Fibroblast of lung (primary cell): ENCODE results near the gene CCDC38. TPM values are rescaled to one million over a fixed set of nuclear protein-coding genes. Genes with fewer than 3 reads are reported as not detected.

Experiments used
- DNase-seq, 2 donors: peaks; one replicate each; pipeline versions ENCODE4 v3.0.0 to v3.0.0-alpha.2; 2010; ENCODE audit warnings: low read depth in 2 of 2
- H2AFZ ChIP-seq: 2 replicates; pipeline ENCODE4 v1.5.1; 2012; ENCODE audit warnings: low read length, control low read depth, inconsistent platforms
- H3K27ac ChIP-seq: 2 replicates; pipeline ENCODE4 v1.5.1; 2011; ENCODE audit warnings: low read length, control low read depth; ENCODE audit not compliant: insufficient read depth
- H3K27me3 ChIP-seq: 2 replicates; pipeline ENCODE4 v1.5.1; 2011; ENCODE audit warnings: mild to moderate bottlenecking, low read length; ENCODE audit not compliant: control insufficient read depth, insufficient read depth
- H3K36me3 ChIP-seq: 2 replicates; pipeline ENCODE4 v1.5.1; 2011; ENCODE audit warnings: low read length; ENCODE audit not compliant: control insufficient read depth, insufficient read depth
- H3K4me1 ChIP-seq: 2 replicates; pipeline ENCODE4 v1.5.1; 2011; ENCODE audit warnings: low read length; ENCODE audit not compliant: control insufficient read depth, insufficient read depth; ENCODE audit errors: extremely low read depth
- H3K4me2 ChIP-seq: 2 replicates; pipeline ENCODE4 v1.5.1; 2011; ENCODE audit warnings: low read length, control low read depth; ENCODE audit not compliant: insufficient read depth; ENCODE audit errors: extremely low read depth
- H3K4me3 ChIP-seq, 4 experiments: fragments of 200-600 bp in 1 of 4; sonication (generic) in 1 of 4; replicated peaks in 1 of 4; 2 replicates each; pipeline ENCODE4 v1.5.1; 2011 to 2016; ENCODE audit warnings: low read length in 4 of 4, low read depth in 3 of 4, mild to moderate bottlenecking in 3 of 4, control low read depth in 2 of 4, inconsistent platforms in 1 of 4, mixed read lengths in 1 of 4; ENCODE audit not compliant: insufficient read depth in 1 of 4; ENCODE audit errors: control extremely low read depth in 1 of 4
- H3K79me2 ChIP-seq: 2 replicates; pipeline ENCODE4 v1.5.1; 2012; ENCODE audit warnings: mild to moderate bottlenecking, low read length, inconsistent platforms; ENCODE audit not compliant: control insufficient read depth, insufficient read depth
- H3K9ac ChIP-seq: 2 replicates; pipeline ENCODE4 v1.5.1; 2011; ENCODE audit warnings: mild to moderate bottlenecking, low read length, control low read depth; ENCODE audit not compliant: insufficient read depth
- H3K9me3 ChIP-seq: 2 replicates; pipeline ENCODE4 v1.5.1; 2012; ENCODE audit warnings: low read depth, low read length; ENCODE audit not compliant: control insufficient read depth, insufficient read depth
- H4K20me1 ChIP-seq: 2 replicates; pipeline ENCODE4 v1.5.1; 2011; ENCODE audit warnings: low read length; ENCODE audit not compliant: control insufficient read depth, insufficient read depth; ENCODE audit errors: extremely low read depth
- EZH2 ChIP-seq: IDR thresholded peaks from 2 replicates; pipeline ENCODE4 v1.5.1; 2012; ENCODE audit warnings: low read length, control low read depth, mild to moderate bottlenecking; ENCODE audit errors: missing control alignments
- polyA plus RNA-seq, 2 donors: library from polyadenylated mRNA; depleted of rRNA in 1 of 2; stranded (reverse) in 1 of 2; unstranded in 1 of 2; fragments of >200 nt; gene quantifications; 2 replicates each; pipeline ENCODE4 v1.2.1, GENCODE V29; 2011 to 2012; ENCODE audit warnings: missing spikeins in 1 of 2
- total RNA-seq: library from RNA; depleted of rRNA; stranded (reverse); fragments of >200 nt; gene quantifications from 2 replicates; pipeline ENCODE4 v1.2.1, GENCODE V29; 2014
- TF ChIP-seq, protein P1 (sequence below), 2 donors: IDR thresholded peaks in 1 of 2; conservative IDR thresholded peaks in 1 of 2; 1 replicate in 1 of 2; 2 replicates in 1 of 2; pipeline ENCODE4 v1.5.1; 2011 to 2012; ENCODE audit warnings: low read length in 2 of 2, control low read depth in 1 of 2, inconsistent platforms in 1 of 2, low read depth in 1 of 2, mild to moderate bottlenecking in 1 of 2

The CCDC38 gene
- total and polyA plus RNA-seq, 2 donors (not counting 1 experiment from before 2014, with no cell fraction given), result 0.05 TPM; not detected in 1

DNA sequence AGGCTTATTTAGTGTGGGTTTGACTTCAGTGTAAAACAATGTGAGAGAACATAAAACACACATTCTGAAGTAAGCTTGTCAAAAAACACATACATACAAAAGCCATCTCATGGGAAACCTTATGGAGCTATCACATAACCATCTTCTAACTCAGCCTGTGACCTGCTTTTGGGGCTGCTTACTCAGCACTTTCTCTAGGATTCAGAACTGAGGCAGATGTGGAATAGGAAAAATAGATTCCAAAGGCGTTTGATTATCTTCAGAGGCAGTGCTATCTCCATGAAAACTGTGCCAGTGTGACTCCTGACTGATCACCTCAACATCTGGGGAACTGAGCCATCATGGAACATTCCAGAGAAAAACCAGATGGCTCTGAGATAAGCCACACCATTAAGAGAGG lies 40.2 kb upstream of the CCDC38 start:
- Histone ChIP-seq H3K9ac (no peak overlapping the region), H2AFZ (no peak overlapping the region), H3K36me3 (no peaks in the 10 kb centered on the region), H3K4me3 (no peak overlapping the region), H3K79me2 (no peaks in the 10 kb centered on the region), H3K4me2 (no peak overlapping the region), H4K20me1 (no peaks in the 10 kb centered on the region), H3K27ac (no peak overlapping the region), H3K27me3 (peaks cover 3% of the 10 kb centered on the region), H3K4me1 (no peaks in the 10 kb centered on the region), H3K9me3 (no peaks in the 10 kb centered on the region)
- TF ChIP-seq, protein P1, sequence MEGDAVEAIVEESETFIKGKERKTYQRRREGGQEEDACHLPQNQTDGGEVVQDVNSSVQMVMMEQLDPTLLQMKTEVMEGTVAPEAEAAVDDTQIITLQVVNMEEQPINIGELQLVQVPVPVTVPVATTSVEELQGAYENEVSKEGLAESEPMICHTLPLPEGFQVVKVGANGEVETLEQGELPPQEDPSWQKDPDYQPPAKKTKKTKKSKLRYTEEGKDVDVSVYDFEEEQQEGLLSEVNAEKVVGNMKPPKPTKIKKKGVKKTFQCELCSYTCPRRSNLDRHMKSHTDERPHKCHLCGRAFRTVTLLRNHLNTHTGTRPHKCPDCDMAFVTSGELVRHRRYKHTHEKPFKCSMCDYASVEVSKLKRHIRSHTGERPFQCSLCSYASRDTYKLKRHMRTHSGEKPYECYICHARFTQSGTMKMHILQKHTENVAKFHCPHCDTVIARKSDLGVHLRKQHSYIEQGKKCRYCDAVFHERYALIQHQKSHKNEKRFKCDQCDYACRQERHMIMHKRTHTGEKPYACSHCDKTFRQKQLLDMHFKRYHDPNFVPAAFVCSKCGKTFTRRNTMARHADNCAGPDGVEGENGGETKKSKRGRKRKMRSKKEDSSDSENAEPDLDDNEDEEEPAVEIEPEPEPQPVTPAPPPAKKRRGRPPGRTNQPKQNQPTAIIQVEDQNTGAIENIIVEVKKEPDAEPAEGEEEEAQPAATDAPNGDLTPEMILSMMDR (conservative IDR thresholded peaks at IDR 0.05 in 1 of 2, IDR thresholded peaks at IDR 0.05 in 1 of 2; ENCODE audit: low read depth in 1 of 2, low read length in 2 of 2), result no peak
- no peak for TF ChIP-seq EZH2
- DNase-seq, result no peak

GRCh38 chr12:95980437-95980836 lies 38.0 kb upstream of the CCDC38 start:
- Histone ChIP-seq H3K4me2 (no peak overlapping the region), H3K4me1 (no peaks in the 10 kb centered on the region), H3K79me2 (no peaks in the 10 kb centered on the region), H3K9ac (no peak overlapping the region), H2AFZ (no peak overlapping the region), H4K20me1 (no peaks in the 10 kb centered on the region), H3K4me3 (no peak overlapping the region), H3K27ac (no peak overlapping the region), H3K36me3 (no peaks in the 10 kb centered on the region), H3K9me3 (no peaks in the 10 kb centered on the region), H3K27me3 (peaks cover 3% of the 10 kb centered on the region)
- no peak for TF ChIP-seq EZH2
- TF ChIP-seq, protein P1 (conservative IDR thresholded peaks at IDR 0.05 in 1 of 2, IDR thresholded peaks at IDR 0.05 in 1 of 2; ENCODE audit: low read depth in 1 of 2, low read length in 2 of 2), result no peak
- no peak for DNase-seq

DNA sequence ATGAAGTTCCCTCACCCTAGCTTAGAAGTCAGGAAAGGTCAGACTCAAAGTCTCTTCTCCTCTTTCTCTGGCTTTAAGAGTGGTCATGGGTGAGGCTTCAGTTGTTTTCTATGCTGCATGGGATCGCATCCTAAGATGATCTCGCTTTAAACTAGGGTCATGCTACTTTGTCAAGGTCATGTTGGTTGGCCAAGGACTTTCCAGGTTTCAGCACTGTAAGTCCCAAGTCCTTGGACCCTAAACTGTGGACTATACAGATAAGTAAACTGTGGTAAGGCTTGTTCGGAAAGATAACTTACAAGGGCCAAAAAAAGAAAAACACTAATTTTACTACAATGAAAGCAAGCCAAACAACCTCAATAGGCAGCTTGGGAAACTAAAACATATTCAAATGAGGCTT lies 36.4 kb upstream of the CCDC38 start:
- no peak overlapping the region for H3K4me3 ChIP-seq
- H3K4me1 ChIP-seq, result no peaks in the 10 kb centered on the region
- no peak overlapping the region for H3K9ac ChIP-seq
- TF ChIP-seq, protein P1 (conservative IDR thresholded peaks at IDR 0.05 in 1 of 2, IDR thresholded peaks at IDR 0.05 in 1 of 2; ENCODE audit: low read depth in 1 of 2, low read length in 2 of 2), result no peak
- no peak for TF ChIP-seq EZH2
- no peaks in the 10 kb centered on the region for H3K9me3 ChIP-seq
- no peak for DNase-seq
- no peak overlapping the region for H3K27ac ChIP-seq
- no peaks in the 10 kb centered on the region for H4K20me1 ChIP-seq
- H3K27me3 ChIP-seq, result peaks cover 3% of the 10 kb centered on the region
- no peaks in the 10 kb centered on the region for H3K79me2 ChIP-seq
- no peaks in the 10 kb centered on the region for H3K36me3 ChIP-seq
- H2AFZ ChIP-seq, result no peak overlapping the region
- H3K4me2 ChIP-seq, result no peak overlapping the region
